ENCODE measurements around the gene CFAP70.

Gene CFAP70

DNA sequence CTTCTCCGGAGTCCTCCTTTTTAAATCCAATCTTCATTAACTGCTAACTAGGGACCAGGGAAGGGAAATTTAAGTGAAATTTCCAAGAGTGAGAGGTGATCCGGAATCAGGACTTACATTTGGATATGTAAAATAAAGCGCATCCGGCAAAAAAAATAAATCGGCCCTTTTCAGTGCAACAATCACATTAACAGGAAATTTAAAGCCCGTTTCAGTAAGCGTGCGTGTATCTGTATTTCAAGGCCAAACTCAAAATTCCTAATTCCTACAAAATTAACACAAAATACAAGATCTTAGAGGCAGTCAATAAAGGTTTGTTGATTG is 112.4 kb downstream of the CFAP70 start:
- H3K4me3 ChIP-seq (ENCODE audit: low read depth, low read length) = peak overlapping the region; percentile 77
- TF ChIP-seq, protein P1, sequence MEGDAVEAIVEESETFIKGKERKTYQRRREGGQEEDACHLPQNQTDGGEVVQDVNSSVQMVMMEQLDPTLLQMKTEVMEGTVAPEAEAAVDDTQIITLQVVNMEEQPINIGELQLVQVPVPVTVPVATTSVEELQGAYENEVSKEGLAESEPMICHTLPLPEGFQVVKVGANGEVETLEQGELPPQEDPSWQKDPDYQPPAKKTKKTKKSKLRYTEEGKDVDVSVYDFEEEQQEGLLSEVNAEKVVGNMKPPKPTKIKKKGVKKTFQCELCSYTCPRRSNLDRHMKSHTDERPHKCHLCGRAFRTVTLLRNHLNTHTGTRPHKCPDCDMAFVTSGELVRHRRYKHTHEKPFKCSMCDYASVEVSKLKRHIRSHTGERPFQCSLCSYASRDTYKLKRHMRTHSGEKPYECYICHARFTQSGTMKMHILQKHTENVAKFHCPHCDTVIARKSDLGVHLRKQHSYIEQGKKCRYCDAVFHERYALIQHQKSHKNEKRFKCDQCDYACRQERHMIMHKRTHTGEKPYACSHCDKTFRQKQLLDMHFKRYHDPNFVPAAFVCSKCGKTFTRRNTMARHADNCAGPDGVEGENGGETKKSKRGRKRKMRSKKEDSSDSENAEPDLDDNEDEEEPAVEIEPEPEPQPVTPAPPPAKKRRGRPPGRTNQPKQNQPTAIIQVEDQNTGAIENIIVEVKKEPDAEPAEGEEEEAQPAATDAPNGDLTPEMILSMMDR (IDR thresholded peaks at IDR 0.05; ENCODE audit: borderline replicate concordance, insufficient read depth, low read depth, low read length) = no peak

DNA sequence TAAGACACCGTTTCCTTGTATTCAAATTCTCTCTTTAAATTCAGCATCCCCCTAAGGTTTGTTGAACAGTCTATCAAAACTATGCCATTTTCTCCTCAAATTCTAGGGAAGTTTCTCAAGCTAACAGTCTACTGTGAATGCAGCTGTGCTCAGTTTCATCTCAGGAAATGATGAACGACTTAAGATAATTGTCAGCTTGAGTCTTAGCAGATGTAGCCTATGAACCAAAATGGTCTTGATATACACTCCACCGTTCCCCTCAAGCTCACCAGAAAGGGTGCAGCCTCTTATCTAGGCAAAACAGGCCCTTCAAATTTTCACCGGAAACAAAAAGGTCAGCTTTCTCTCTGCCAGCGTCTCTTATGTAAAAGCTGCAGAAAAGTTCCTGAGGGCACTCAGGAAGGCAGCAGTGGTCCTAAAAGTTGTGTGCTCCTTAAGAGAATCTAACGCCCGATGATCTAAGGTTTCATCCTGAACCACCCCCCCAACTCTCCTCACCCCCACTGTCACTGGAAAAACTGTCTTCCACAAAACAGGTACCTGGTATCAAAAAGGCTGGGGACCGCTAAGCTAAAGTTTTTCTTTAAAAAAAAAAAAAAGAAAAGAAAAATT is 113.7 kb downstream of the CFAP70 start:
- TF ChIP-seq, protein P1 (IDR thresholded peaks at IDR 0.05; ENCODE audit: borderline replicate concordance, insufficient read depth, low read depth, low read length) = no peak
- H3K4me3 ChIP-seq (ENCODE audit: low read depth, low read length) = peak overlapping the region; percentile 39

DNA sequence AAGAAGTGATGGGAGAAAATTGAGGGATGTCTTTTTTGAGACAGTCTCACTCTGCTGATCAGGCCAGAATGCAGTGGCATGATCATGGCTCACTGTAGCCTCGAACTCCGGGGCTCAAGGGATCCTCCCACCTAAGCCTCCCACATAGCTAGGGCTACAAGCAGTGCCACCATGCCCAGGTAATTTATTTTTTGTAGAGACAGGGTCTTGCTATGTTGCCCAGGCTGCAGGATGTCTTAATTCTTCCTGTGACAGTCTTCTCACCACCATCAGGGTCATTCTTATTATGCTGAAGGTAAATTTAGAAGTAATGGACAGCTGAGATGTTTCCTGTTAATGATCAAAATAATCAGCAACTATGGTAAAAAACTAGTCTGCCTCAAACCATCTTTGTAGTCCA is 118.8 kb downstream of the CFAP70 start:
- TF ChIP-seq, protein P1 (IDR thresholded peaks at IDR 0.05; ENCODE audit: borderline replicate concordance, insufficient read depth, low read depth, low read length) = no peak

DNA sequence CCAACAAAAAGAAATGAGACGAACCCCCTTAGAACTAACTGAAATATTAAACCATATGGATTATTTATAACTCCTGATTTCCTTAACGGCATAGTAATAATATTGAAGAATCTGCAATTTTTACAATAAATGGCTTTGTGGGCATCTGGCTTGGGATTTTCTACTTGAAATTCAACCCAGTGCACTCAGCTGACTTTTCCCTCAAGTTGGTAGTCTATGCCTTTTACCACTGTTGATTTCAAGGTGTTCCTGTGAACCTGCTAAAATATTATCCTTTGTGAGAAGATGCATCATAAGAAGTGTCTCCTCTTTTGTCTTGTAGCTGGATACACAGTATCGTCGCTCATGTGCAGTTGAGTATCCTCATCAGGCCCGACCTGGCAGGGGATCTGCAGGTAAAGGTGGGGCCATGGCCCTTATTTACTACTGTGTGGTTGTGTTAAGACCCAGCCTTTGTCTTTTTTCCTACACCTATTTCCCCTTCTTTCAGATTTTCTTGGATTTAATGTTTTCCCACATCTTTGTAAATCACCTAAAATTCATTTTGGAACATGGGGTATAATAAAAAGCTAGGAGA is 119.6 kb downstream of the CFAP70 start:
- TF ChIP-seq, protein P1 (IDR thresholded peaks at IDR 0.05; ENCODE audit: borderline replicate concordance, insufficient read depth, low read depth, low read length) = no peak
- no peak overlapping the region for H3K4me3 ChIP-seq (ENCODE audit: low read depth, low read length)

More for the DNA sequence above, 118.8 kb downstream of the CFAP70 start:
- no peak overlapping the region for H3K4me3 ChIP-seq (ENCODE audit: low read depth, low read length)

DNA sequence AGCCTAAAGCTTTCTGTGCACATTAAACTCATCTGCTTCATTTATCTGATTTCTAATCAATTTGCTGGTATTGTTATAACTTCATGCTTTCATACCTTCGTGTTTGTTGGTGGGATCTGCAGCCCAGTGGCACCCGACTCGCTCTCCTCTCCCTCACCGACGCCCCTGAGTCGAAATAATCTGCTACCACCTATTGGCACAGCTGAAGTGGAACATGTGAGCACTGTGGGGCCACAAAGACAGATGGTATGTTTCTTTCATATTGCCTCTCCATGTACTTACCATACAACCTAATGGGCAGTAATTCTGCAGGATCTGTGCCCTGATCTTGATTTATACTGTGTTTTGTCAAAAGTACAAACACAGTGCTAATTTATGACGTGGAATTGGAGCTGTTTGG is 124.0 kb downstream of the CFAP70 start:
- no peak overlapping the region for H3K4me3 ChIP-seq (ENCODE audit: low read depth, low read length)
- TF ChIP-seq, protein P1 (IDR thresholded peaks at IDR 0.05; ENCODE audit: borderline replicate concordance, insufficient read depth, low read depth, low read length) = no peak

DNA sequence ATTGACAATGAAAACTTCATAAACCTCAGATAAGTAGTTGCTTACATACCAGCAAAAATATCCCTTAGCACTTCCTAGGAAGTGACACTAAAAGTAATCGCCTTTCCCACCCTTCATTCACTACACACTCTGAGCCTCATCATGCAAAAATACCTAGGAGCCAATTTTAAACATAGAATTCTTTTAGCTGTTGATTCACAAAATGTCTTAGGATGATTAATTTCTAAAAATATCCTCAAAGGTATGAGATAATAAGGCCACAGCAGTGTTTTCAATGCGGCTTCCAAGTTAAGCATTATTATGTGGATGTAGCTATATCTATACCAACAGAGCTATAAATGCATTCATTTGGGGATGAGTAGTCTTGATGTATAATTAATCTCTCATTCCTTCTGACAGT is 124.8 kb downstream of the CFAP70 start:
- TF ChIP-seq, protein P1 (IDR thresholded peaks at IDR 0.05; ENCODE audit: borderline replicate concordance, insufficient read depth, low read depth, low read length) = no peak
- H3K4me3 ChIP-seq (ENCODE audit: low read depth, low read length) = no peak overlapping the region

DNA sequence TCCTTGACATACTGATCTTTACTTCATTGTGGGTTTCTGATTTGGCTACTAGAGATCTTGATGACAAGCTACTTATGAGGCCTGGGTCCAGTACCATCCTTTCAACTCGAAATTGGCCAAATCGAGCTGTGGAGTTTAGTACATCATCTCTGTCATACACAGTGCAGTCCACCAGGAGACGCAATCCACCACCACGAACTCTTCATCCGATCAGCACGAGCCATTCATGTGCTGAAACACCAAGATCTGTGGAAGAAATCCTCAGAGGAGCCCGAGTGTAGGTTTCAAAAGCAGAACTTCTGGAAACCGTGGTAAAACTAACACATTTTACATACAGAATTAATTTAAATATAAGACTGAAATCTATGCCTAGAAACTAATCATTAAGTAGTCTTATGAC is 125.8 kb downstream of the CFAP70 start:
- H3K4me3 ChIP-seq (ENCODE audit: low read depth, low read length) = no peak overlapping the region
- TF ChIP-seq, protein P1 (IDR thresholded peaks at IDR 0.05; ENCODE audit: borderline replicate concordance, insufficient read depth, low read depth, low read length) = no peak

Measured in GM12875 (cell line).